CD4-positive, CD25-positive, alpha-beta regulatory T cell (primary cell): Measurements from ENCODE around the gene SCAF1. TPM values are rescaled to one million over a fixed set of nuclear protein-coding genes. Genes with fewer than 3 reads are reported as not detected.

Experiments
- ATAC-seq, 2 donors: fragments of 150-1000 bp; cut with Tn5 transposase; one replicate each; pipeline ENCODE4 v1.10.0; 2021; ENCODE audit warnings: low read depth in 2 of 2, moderate number of reproducible peaks in 2 of 2, moderate library complexity in 1 of 2
- DNase-seq, 3 donors: peaks; one replicate each; pipeline versions ENCODE4 v3.0.0 to v3.0.0-alpha.2; 2012 to 2022; ENCODE audit warnings: mixed read lengths in 1 of 3
- H3K27ac ChIP-seq: one replicate; pipeline ENCODE4 v1.7.0; 2013; ENCODE audit warnings: mild to moderate bottlenecking, low read length; ENCODE audit not compliant: insufficient read depth, poor library complexity, severe bottlenecking
- H3K27me3 ChIP-seq: one replicate; pipeline ENCODE4 v1.7.0; 2013; ENCODE audit warnings: low read length; ENCODE audit not compliant: control insufficient read depth, insufficient read depth
- H3K36me3 ChIP-seq: one replicate; pipeline ENCODE4 v1.7.0; 2013; ENCODE audit warnings: mild to moderate bottlenecking, low read length, moderate library complexity; ENCODE audit not compliant: control insufficient read depth, insufficient read depth
- H3K4me1 ChIP-seq: 2 replicates; pipeline ENCODE4 v1.7.0; 2013; ENCODE audit warnings: mild to moderate bottlenecking, low read length; ENCODE audit not compliant: insufficient read depth, control insufficient read depth, poor library complexity, severe bottlenecking
- H3K4me3 ChIP-seq: one replicate; pipeline ENCODE4 v1.7.0; 2013; ENCODE audit warnings: low read depth, mild to moderate bottlenecking, low read length, moderate library complexity
- H3K9me3 ChIP-seq, 2 experiments: 1 replicate in 1 of 2; 2 replicates in 1 of 2; pipeline ENCODE4 v1.7.0; 2013; ENCODE audit warnings: low read length in 2 of 2, mild to moderate bottlenecking in 1 of 2, moderate library complexity in 1 of 2; ENCODE audit not compliant: control insufficient read depth in 2 of 2
- H3K27ac Mint-ChIP-seq, 3 donors: one replicate each; pipeline ENCODE4 v1.8.0; 2020 to 2022; ENCODE audit warnings: mild to moderate bottlenecking in 3 of 3, mixed read lengths in 3 of 3, moderate library complexity in 2 of 3
- H3K27me3 Mint-ChIP-seq: one replicate; pipeline ENCODE4 v1.8.0; 2022; ENCODE audit warnings: mild to moderate bottlenecking, mixed read lengths
- H3K36me3 Mint-ChIP-seq: one replicate; pipeline ENCODE4 v1.8.0; 2020; ENCODE audit warnings: mixed read lengths
- H3K4me1 Mint-ChIP-seq, 4 donors: one replicate each; pipeline ENCODE4 v1.8.0; 2020 to 2022; ENCODE audit warnings: mixed read lengths in 4 of 4, mild to moderate bottlenecking in 1 of 4
- H3K4me3 Mint-ChIP-seq, 4 donors: one replicate each; pipeline ENCODE4 v1.8.0; 2020 to 2022; ENCODE audit warnings: mild to moderate bottlenecking in 4 of 4, mixed read lengths in 4 of 4, moderate library complexity in 3 of 4
- H3K9me3 Mint-ChIP-seq, 7 donors: one replicate each; pipeline ENCODE4 v1.8.0; 2020 to 2022; ENCODE audit warnings: mixed read lengths in 7 of 7, mild to moderate bottlenecking in 3 of 7, moderate library complexity in 2 of 7
- polyA plus RNA-seq, 4 donors: library from polyadenylated mRNA; unstranded; fragments of 300-500 nt; fragmentation: Illumina TruSeq; gene quantifications; one replicate each; pipeline ENCODE4 v1.2.3, GENCODE V29; 2021
- total RNA-seq: library from RNA; stranded (reverse); gene quantifications from one replicate; pipeline ENCODE4 v1.2.3, GENCODE V29; 2022

SCAF1 gene
- total and polyA plus RNA-seq, 5 donors from 2014 or later, result 0.53 to 47.4 (median 0.81) TPM; not detected in 1

DNA sequence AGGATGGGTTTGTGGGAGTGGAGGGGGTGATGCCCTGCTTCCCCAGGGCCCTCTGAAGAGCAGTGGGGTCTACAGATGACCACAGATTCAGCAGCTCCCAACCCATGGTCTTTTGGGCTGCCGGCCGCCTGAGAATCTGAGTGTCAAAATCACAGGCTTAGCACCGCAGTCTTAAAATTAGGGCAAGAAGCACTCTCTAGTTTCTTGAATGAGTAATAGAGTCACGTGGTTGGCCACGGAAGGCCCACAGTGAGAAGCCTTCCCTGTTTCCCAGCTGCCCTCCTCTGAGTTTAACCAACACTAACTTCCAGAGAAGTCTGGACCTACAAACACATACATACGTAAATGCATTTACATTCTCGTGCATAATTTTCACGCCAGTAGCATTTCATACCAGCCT lies 40.3 kb downstream of the SCAF1 start:
- ATAC-seq, result no peak
- peaks cover 35% of the 10 kb centered on the region for H3K36me3 ChIP-seq
- Mint-ChIP-seq H3K36me3 (peaks cover 5% of the 10 kb centered on the region), H3K4me3 (no peak overlapping the region), H3K27me3 (no peaks in the 10 kb centered on the region), H3K9me3 (no peaks in the 10 kb centered on the region), H3K4me1 (peaks cover 0 to 34% (median 14%) of the 10 kb centered on the region in 4 donors), H3K27ac (no peak overlapping the region)
- no peaks in the 10 kb centered on the region for H3K9me3 ChIP-seq
- peaks cover 34% of the 10 kb centered on the region for H3K4me1 ChIP-seq
- no peak overlapping the region for H3K27ac ChIP-seq
- H3K4me3 ChIP-seq, result no peak overlapping the region
- no peaks in the 10 kb centered on the region for H3K27me3 ChIP-seq
- DNase-seq, result no peak

DNA sequence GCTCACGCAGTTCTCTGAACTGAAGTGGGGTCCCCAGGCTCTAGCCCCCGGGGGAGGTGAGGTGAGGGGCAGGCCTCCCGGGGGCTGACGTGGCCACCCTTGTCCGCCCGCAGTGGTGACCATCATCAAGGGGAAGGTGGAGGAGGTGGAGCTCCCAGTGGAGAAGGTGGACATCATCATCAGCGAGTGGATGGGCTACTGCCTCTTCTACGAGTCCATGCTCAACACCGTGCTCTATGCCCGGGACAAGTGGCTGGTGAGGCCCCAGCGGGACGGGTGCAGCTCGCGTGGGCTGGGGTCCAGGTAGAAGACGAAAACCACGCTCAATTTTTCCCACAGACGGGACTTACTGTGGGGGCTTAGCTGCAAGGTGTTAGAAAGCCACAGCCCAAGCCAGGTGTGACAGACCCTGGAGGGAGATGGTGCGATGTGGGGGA lies 41.8 kb downstream of the SCAF1 start:
- no peaks in the 10 kb centered on the region for H3K27me3 ChIP-seq
- no peak overlapping the region for H3K27ac Mint-ChIP-seq
- H3K36me3 Mint-ChIP-seq, result peaks cover 9% of the 10 kb centered on the region
- ATAC-seq, result no peak
- no peak for DNase-seq
- no peaks in the 10 kb centered on the region for H3K9me3 ChIP-seq
- H3K4me3 Mint-ChIP-seq, result peak overlapping the region in 1 of 4 donors; percentile 23
- no peak overlapping the region for H3K27ac ChIP-seq
- H3K9me3 Mint-ChIP-seq, result no peaks in the 10 kb centered on the region
- peaks cover 0 to 27% (median 8%) of the 10 kb centered on the region in 4 donors for H3K4me1 Mint-ChIP-seq
- no peaks in the 10 kb centered on the region for H3K27me3 Mint-ChIP-seq
- peaks cover 20% of the 10 kb centered on the region for H3K4me1 ChIP-seq
- peaks cover 35% of the 10 kb centered on the region for H3K36me3 ChIP-seq
- no peak overlapping the region for H3K4me3 ChIP-seq

- no peaks in the 10 kb centered on the region for H3K9me3 ChIP-seq
- Mint-ChIP-seq H3K36me3 (peaks cover 9% of the 10 kb centered on the region), H3K9me3 (no peaks in the 10 kb centered on the region), H3K4me1 (peaks cover 0 to 21% (median 8%) of the 10 kb centered on the region in 4 donors), H3K27ac (no peak overlapping the region), H3K4me3 (peak overlapping the region in 1 of 4 donors; percentile 23), H3K27me3 (no peaks in the 10 kb centered on the region)
- no peaks in the 10 kb centered on the region for H3K27me3 ChIP-seq
- H3K4me3 ChIP-seq, result no peak overlapping the region
- H3K4me1 ChIP-seq, result peaks cover 17% of the 10 kb centered on the region
- no peak overlapping the region for H3K27ac ChIP-seq
- peaks cover 35% of the 10 kb centered on the region for H3K36me3 ChIP-seq
- DNase-seq (no peak), ATAC-seq (no peak)
These were observed 42.4 kb downstream of the SCAF1 start for GRCh38 chr19:49684251-49684982.

DNA sequence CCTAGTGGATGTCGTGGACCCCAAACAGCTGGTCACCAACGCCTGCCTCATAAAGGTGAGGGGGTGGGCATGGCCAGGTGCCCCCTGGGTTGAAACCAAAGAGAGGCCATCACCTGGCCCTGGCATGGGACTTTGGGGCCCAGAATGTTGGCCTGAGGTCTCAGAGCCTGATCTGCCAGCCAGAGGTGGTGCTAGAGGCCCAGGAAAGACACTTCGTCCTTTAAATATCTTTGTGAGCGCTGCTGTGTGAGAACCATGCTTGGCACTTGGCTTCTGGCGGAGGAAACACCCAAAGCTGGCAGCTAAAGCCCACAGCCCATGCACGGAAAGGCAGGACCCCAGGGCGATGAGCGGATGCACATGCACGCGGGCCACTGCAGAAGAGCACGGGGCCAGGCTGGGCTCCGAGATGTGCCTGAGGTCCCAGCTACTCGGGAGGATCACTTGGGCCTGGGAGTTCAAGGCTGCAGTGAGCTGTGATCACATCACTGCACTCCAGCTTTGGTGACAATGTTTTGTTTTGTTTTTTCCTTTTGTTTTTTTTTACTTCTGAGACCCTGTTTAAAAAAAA lies 43.1 kb downstream of the SCAF1 start:
- Mint-ChIP-seq H3K27ac (no peak overlapping the region), H3K36me3 (peaks cover 9% of the 10 kb centered on the region), H3K4me3 (no peak overlapping the region), H3K4me1 (peaks cover 0 to 19% (median 4%) of the 10 kb centered on the region in 4 donors), H3K27me3 (no peaks in the 10 kb centered on the region), H3K9me3 (no peaks in the 10 kb centered on the region)
- H3K36me3 ChIP-seq, result peaks cover 35% of the 10 kb centered on the region
- no peaks in the 10 kb centered on the region for H3K27me3 ChIP-seq
- no peak for ATAC-seq
- H3K4me3 ChIP-seq, result no peak overlapping the region
- no peak for DNase-seq
- no peak overlapping the region for H3K27ac ChIP-seq
- no peaks in the 10 kb centered on the region for H3K9me3 ChIP-seq
- peaks cover 15% of the 10 kb centered on the region for H3K4me1 ChIP-seq

DNA sequence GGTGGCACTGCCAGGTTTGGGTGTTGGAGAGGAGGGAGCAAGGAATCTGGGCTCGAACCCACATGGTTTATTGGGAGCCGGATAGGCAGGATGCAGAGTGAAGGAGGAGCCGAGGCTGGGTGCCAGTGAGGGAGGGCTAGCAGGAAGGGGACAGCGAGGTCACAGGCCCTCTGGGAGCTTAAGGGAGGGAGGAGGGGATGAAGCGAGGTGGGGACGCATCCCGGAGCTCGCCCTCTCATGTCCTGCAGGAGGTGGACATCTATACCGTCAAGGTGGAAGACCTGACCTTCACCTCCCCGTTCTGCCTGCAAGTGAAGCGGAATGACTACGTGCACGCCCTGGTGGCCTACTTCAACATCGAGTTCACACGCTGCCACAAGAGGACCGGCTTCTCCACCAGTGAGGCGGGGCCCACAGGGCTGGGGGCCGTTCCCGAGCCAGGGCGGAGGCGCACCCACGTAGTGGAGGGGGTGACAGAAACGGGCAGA lies 43.9 kb downstream of the SCAF1 start:
- peaks cover 8% of the 10 kb centered on the region for H3K27me3 Mint-ChIP-seq
- peaks cover 35% of the 10 kb centered on the region for H3K36me3 ChIP-seq
- no peak for ATAC-seq
- H3K9me3 Mint-ChIP-seq, result no peaks in the 10 kb centered on the region
- H3K27ac Mint-ChIP-seq, result no peak overlapping the region
- DNase-seq, result no peak
- no peak overlapping the region for H3K27ac ChIP-seq
- H3K27me3 ChIP-seq, result no peaks in the 10 kb centered on the region
- peaks cover 9% of the 10 kb centered on the region for H3K36me3 Mint-ChIP-seq
- no peaks in the 10 kb centered on the region for H3K9me3 ChIP-seq
- H3K4me3 Mint-ChIP-seq, result no peak overlapping the region
- H3K4me1 ChIP-seq, result peaks cover 14% of the 10 kb centered on the region
- peaks cover 5 to 20% (median 8%) of the 10 kb centered on the region in 4 donors for H3K4me1 Mint-ChIP-seq
- no peak overlapping the region for H3K4me3 ChIP-seq

DNA sequence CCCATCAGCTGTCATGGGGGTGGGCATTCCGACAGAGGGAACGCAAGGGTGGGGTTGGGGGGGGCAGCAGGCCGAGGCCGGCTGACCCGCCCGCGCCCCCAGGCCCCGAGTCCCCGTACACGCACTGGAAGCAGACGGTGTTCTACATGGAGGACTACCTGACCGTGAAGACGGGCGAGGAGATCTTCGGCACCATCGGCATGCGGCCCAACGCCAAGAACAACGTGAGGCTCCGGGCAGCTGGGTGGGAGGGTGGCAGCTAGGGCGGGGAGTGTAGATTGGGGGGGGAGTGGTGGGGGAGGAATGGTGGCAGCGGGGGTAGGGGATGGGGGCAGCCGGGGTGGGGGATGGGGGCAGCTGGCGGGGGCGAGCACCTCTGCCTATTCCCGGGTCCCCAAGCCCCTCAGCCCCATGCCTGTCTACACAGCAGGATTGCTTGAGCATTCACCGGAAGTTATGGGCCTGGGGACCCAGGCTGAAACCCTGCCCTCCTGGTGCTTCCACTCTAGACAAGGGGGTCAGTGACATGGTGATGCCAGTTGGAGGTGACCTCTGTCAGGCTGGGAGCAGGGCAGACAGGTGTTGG lies 44.6 kb downstream of the SCAF1 start:
- H3K4me1 Mint-ChIP-seq, result peaks cover 6 to 25% (median 12%) of the 10 kb centered on the region in 4 donors
- H3K36me3 ChIP-seq, result peaks cover 33% of the 10 kb centered on the region
- H3K27ac ChIP-seq, result no peak overlapping the region
- peaks cover 1% of the 10 kb centered on the region for H3K27me3 ChIP-seq
- H3K9me3 Mint-ChIP-seq, result no peaks in the 10 kb centered on the region
- peaks cover 17% of the 10 kb centered on the region for H3K4me1 ChIP-seq
- peaks cover 15% of the 10 kb centered on the region for H3K27me3 Mint-ChIP-seq
- no peak overlapping the region for H3K4me3 Mint-ChIP-seq
- no peak overlapping the region for H3K4me3 ChIP-seq
- H3K27ac Mint-ChIP-seq, result no peak overlapping the region
- no peaks in the 10 kb centered on the region for H3K9me3 ChIP-seq
- DNase-seq, result no peak
- H3K36me3 Mint-ChIP-seq, result peaks cover 9% of the 10 kb centered on the region
- ATAC-seq, result no peak

DNA sequence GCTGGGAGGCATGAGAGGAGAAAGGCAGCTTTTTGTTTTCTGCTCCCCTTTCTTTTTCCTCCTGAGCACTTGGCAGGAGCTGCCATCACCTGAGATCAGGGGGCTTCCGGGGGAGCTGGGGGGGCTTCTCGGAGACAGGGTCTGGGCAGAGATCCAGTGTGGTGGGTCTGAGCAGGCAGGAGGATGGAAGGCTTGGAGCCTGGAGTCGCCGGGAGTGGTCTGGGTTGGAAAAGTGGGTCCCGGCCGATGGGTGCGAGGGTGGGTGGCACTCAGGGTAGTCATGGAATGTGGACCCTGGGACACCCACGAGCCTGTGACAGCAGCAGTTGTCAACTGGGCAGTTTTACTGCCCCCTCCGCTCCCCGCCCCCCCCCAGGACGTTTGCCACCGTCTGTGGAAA lies 45.1 kb downstream of the SCAF1 start:
- no peaks in the 10 kb centered on the region for H3K9me3 Mint-ChIP-seq
- peaks cover 9% of the 10 kb centered on the region for H3K36me3 Mint-ChIP-seq
- H3K27ac Mint-ChIP-seq, result no peak overlapping the region
- Histone ChIP-seq H3K4me3 (no peak overlapping the region), H3K27ac (no peak overlapping the region), H3K27me3 (peaks cover 3% of the 10 kb centered on the region), H3K4me1 (peaks cover 19% of the 10 kb centered on the region), H3K36me3 (peaks cover 28% of the 10 kb centered on the region), H3K9me3 (no peaks in the 10 kb centered on the region)
- H3K4me1 Mint-ChIP-seq, result peaks cover 6 to 26% (median 12%) of the 10 kb centered on the region in 4 donors
- H3K4me3 Mint-ChIP-seq, result peak overlapping the region in 1 of 4 donors; percentile 35
- DNase-seq (no peak), ATAC-seq (no peak)
- peaks cover 16% of the 10 kb centered on the region for H3K27me3 Mint-ChIP-seq
